SJCRH30 (cell line): ENCODE measurements around the gene CKAP2L. TPM values are rescaled to one million over a fixed set of nuclear protein-coding genes. Genes with fewer than 3 reads are reported as not detected.

Experiments
- DNase-seq, 2 experiments: peaks; one replicate each; pipeline ENCODE4 v3.0.0-alpha.2; 2015 to 2020
- H3K27ac ChIP-seq: fragments of 250-450 bp; sonication (Bioruptor Pico); 2 replicates; pipeline ENCODE4 v1.5.1; 2020; ENCODE audit warnings: mild to moderate bottlenecking, moderate library complexity
- H3K27me3 ChIP-seq: fragments of 250-450 bp; sonication (Bioruptor Pico); 2 replicates; pipeline ENCODE4 v1.5.1; 2020; ENCODE audit warnings: mild to moderate bottlenecking, moderate library complexity
- H3K36me3 ChIP-seq: fragments of 250-450 bp; sonication (Bioruptor Pico); 2 replicates; pipeline ENCODE4 v1.5.1; 2020; ENCODE audit warnings: mild to moderate bottlenecking, moderate library complexity
- H3K4me1 ChIP-seq: fragments of 250-450 bp; sonication (Bioruptor Pico); 2 replicates; pipeline ENCODE4 v1.5.1; 2020; ENCODE audit warnings: mild to moderate bottlenecking, moderate library complexity
- H3K4me3 ChIP-seq: fragments of 250-450 bp; sonication (Bioruptor Pico); 2 replicates; pipeline ENCODE4 v1.5.1; 2020; ENCODE audit warnings: mild to moderate bottlenecking, moderate library complexity
- H3K9me3 ChIP-seq: fragments of 250-450 bp; sonication (Bioruptor Pico); replicated peaks from 2 replicates; pipeline ENCODE4 v1.5.1; 2020; ENCODE audit warnings: mild to moderate bottlenecking, moderate library complexity
- total RNA-seq: library from RNA; depleted of rRNA; stranded (reverse); fragments of >200 nt; shearing (Covaris generic); gene quantifications from 2 replicates; pipeline ENCODE4 v1.2.3, GENCODE V29; 2014

Gene CKAP2L
- total RNA-seq, 1 experiment from 2014 or later: 33.7 TPM

GRCh38 chr2:112796486-112796885 is 32.1 kb upstream of the CKAP2L start:
- H3K27ac ChIP-seq: no peak overlapping the region

GRCh38 chr2:112795774-112796173 is 31.4 kb upstream of the CKAP2L start:
- no peaks in the 10 kb centered on the region for H3K4me1 ChIP-seq
- H3K36me3 ChIP-seq: no peaks in the 10 kb centered on the region
- DNase-seq: no peak
- no peak overlapping the region for H3K4me3 ChIP-seq
- no peaks in the 10 kb centered on the region for H3K9me3 ChIP-seq
- no peak overlapping the region for H3K27ac ChIP-seq
- H3K27me3 ChIP-seq: no peaks in the 10 kb centered on the region

More at GRCh38 chr2:112796486-112796885, 32.1 kb upstream of the CKAP2L start:
- Histone ChIP-seq H3K9me3 (no peaks in the 10 kb centered on the region), H3K4me1 (no peaks in the 10 kb centered on the region), H3K27me3 (no peaks in the 10 kb centered on the region), H3K36me3 (no peaks in the 10 kb centered on the region), H3K4me3 (no peak overlapping the region)
- no peak for DNase-seq

GRCh38 chr2:112794841-112795240 is 30.4 kb upstream of the CKAP2L start:
- Histone ChIP-seq H3K4me1 (no peaks in the 10 kb centered on the region), H3K9me3 (no peaks in the 10 kb centered on the region), H3K27me3 (no peaks in the 10 kb centered on the region), H3K36me3 (no peaks in the 10 kb centered on the region), H3K4me3 (no peak overlapping the region), H3K27ac (no peak overlapping the region)
- DNase-seq: no peak

GRCh38 chr2:112794131-112794733 is 29.8 kb upstream of the CKAP2L start:
- Histone ChIP-seq H3K4me1 (no peaks in the 10 kb centered on the region), H3K36me3 (no peaks in the 10 kb centered on the region), H3K4me3 (no peak overlapping the region), H3K27me3 (no peaks in the 10 kb centered on the region), H3K9me3 (no peaks in the 10 kb centered on the region), H3K27ac (no peak overlapping the region)
- no peak for DNase-seq

- Histone ChIP-seq H3K9me3 (no peaks in the 10 kb centered on the region), H3K27me3 (no peaks in the 10 kb centered on the region), H3K4me3 (no peak overlapping the region), H3K36me3 (no peaks in the 10 kb centered on the region), H3K27ac (no peak overlapping the region), H3K4me1 (no peaks in the 10 kb centered on the region)
- no peak for DNase-seq
Observed at GRCh38 chr2:112793449-112793978, 29.1 kb upstream of the CKAP2L start.

GRCh38 chr2:112792419-112792818 is 28.0 kb upstream of the CKAP2L start:
- no peak overlapping the region for H3K4me3 ChIP-seq
- no peak overlapping the region for H3K27ac ChIP-seq
- DNase-seq: no peak
- 0 out of 2 replicates have a peak, but pooled peaks cover 3% of the 10 kb centered on the region for H3K9me3 ChIP-seq
- no peaks in the 10 kb centered on the region for H3K4me1 ChIP-seq
- H3K36me3 ChIP-seq: no peaks in the 10 kb centered on the region
- H3K27me3 ChIP-seq: no peaks in the 10 kb centered on the region

- Histone ChIP-seq H3K27ac (no peak overlapping the region), H3K4me1 (no peaks in the 10 kb centered on the region), H3K9me3 (0 out of 2 replicates have a peak, but pooled peaks cover 3% of the 10 kb centered on the region), H3K36me3 (no peaks in the 10 kb centered on the region), H3K4me3 (no peak overlapping the region), H3K27me3 (no peaks in the 10 kb centered on the region)
- DNase-seq: no peak
Observed at GRCh38 chr2:112791693-112792230, 27.4 kb upstream of the CKAP2L start.

- Histone ChIP-seq H3K4me3 (no peak overlapping the region), H3K36me3 (no peaks in the 10 kb centered on the region), H3K27ac (no peak overlapping the region), H3K4me1 (no peaks in the 10 kb centered on the region), H3K27me3 (no peaks in the 10 kb centered on the region), H3K9me3 (0 out of 2 replicates have a peak, but pooled peaks cover 3% of the 10 kb centered on the region)
- DNase-seq: no peak
Observed at GRCh38 chr2:112791019-112791418, 26.6 kb upstream of the CKAP2L start.

- 0 out of 2 replicates have a peak, but pooled peaks cover 3% of the 10 kb centered on the region for H3K9me3 ChIP-seq
- H3K4me3 ChIP-seq: no peak overlapping the region
- DNase-seq: no peak
- no peaks in the 10 kb centered on the region for H3K4me1 ChIP-seq
- no peaks in the 10 kb centered on the region for H3K27me3 ChIP-seq
- H3K36me3 ChIP-seq: no peaks in the 10 kb centered on the region
- H3K27ac ChIP-seq: no peak overlapping the region
Observed at GRCh38 chr2:112790305-112790704, 25.9 kb upstream of the CKAP2L start.

- Histone ChIP-seq H3K36me3 (no peaks in the 10 kb centered on the region), H3K27ac (no peak overlapping the region), H3K4me3 (no peak overlapping the region), H3K9me3 (0 out of 2 replicates have a peak, but pooled peaks cover 3% of the 10 kb centered on the region), H3K27me3 (no peaks in the 10 kb centered on the region), H3K4me1 (no peaks in the 10 kb centered on the region)
- no peak for DNase-seq
Observed at GRCh38 chr2:112789186-112789585, 24.8 kb upstream of the CKAP2L start.

- no peak overlapping the region for H3K27ac ChIP-seq
- DNase-seq: no peak
- 0 out of 2 replicates have a peak, but pooled peaks cover 3% of the 10 kb centered on the region for H3K9me3 ChIP-seq
- no peaks in the 10 kb centered on the region for H3K36me3 ChIP-seq
- H3K27me3 ChIP-seq: no peaks in the 10 kb centered on the region
- H3K4me1 ChIP-seq: no peaks in the 10 kb centered on the region
- no peak overlapping the region for H3K4me3 ChIP-seq
Observed at GRCh38 chr2:112788653-112789052, 24.2 kb upstream of the CKAP2L start.

GRCh38 chr2:112787729-112788393 is 23.5 kb upstream of the CKAP2L start:
- no peak for DNase-seq
- no peaks in the 10 kb centered on the region for H3K27me3 ChIP-seq
- no peaks in the 10 kb centered on the region for H3K4me1 ChIP-seq
- 0 out of 2 replicates have a peak, but pooled peaks cover 3% of the 10 kb centered on the region for H3K9me3 ChIP-seq
- no peak overlapping the region for H3K27ac ChIP-seq
- no peak overlapping the region for H3K4me3 ChIP-seq
- no peaks in the 10 kb centered on the region for H3K36me3 ChIP-seq

- no peak overlapping the region for H3K27ac ChIP-seq
- H3K36me3 ChIP-seq: no peaks in the 10 kb centered on the region
- no peaks in the 10 kb centered on the region for H3K27me3 ChIP-seq
- 0 out of 2 replicates have a peak, but pooled peaks cover 3% of the 10 kb centered on the region for H3K9me3 ChIP-seq
- DNase-seq: no peak
- H3K4me3 ChIP-seq: no peak overlapping the region
- H3K4me1 ChIP-seq: no peaks in the 10 kb centered on the region
Observed at GRCh38 chr2:112787294-112787693, 22.9 kb upstream of the CKAP2L start.

GRCh38 chr2:112784199-112785189 is 20.1 kb upstream of the CKAP2L start, which contains the start of gene IL1A:
TSS of gene IL1A (minus strand) at chr2:112784493. CDS start at chr2:112783770, 723 bp downstream.
- Histone ChIP-seq H3K4me1 (no peaks in the 10 kb centered on the region), H3K4me3 (no peak within 1 kb of the TSS), H3K27ac (no peak within 1 kb of the TSS), H3K27me3 (no peaks in the 10 kb centered on the region), H3K36me3 (no peaks in the 10 kb centered on the region), H3K9me3 (0 out of 2 replicates have a peak, but pooled peaks cover 3% of the 10 kb centered on the region)
- no peak for DNase-seq
